Measurements from ENCODE around the gene INTS1.

Gene INTS1, protein sequence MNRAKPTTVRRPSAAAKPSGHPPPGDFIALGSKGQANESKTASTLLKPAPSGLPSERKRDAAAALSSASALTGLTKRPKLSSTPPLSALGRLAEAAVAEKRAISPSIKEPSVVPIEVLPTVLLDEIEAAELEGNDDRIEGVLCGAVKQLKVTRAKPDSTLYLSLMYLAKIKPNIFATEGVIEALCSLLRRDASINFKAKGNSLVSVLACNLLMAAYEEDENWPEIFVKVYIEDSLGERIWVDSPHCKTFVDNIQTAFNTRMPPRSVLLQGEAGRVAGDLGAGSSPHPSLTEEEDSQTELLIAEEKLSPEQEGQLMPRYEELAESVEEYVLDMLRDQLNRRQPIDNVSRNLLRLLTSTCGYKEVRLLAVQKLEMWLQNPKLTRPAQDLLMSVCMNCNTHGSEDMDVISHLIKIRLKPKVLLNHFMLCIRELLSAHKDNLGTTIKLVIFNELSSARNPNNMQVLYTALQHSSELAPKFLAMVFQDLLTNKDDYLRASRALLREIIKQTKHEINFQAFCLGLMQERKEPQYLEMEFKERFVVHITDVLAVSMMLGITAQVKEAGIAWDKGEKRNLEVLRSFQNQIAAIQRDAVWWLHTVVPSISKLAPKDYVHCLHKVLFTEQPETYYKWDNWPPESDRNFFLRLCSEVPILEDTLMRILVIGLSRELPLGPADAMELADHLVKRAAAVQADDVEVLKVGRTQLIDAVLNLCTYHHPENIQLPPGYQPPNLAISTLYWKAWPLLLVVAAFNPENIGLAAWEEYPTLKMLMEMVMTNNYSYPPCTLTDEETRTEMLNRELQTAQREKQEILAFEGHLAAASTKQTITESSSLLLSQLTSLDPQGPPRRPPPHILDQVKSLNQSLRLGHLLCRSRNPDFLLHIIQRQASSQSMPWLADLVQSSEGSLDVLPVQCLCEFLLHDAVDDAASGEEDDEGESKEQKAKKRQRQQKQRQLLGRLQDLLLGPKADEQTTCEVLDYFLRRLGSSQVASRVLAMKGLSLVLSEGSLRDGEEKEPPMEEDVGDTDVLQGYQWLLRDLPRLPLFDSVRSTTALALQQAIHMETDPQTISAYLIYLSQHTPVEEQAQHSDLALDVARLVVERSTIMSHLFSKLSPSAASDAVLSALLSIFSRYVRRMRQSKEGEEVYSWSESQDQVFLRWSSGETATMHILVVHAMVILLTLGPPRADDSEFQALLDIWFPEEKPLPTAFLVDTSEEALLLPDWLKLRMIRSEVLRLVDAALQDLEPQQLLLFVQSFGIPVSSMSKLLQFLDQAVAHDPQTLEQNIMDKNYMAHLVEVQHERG (N-terminal part only)

DNA sequence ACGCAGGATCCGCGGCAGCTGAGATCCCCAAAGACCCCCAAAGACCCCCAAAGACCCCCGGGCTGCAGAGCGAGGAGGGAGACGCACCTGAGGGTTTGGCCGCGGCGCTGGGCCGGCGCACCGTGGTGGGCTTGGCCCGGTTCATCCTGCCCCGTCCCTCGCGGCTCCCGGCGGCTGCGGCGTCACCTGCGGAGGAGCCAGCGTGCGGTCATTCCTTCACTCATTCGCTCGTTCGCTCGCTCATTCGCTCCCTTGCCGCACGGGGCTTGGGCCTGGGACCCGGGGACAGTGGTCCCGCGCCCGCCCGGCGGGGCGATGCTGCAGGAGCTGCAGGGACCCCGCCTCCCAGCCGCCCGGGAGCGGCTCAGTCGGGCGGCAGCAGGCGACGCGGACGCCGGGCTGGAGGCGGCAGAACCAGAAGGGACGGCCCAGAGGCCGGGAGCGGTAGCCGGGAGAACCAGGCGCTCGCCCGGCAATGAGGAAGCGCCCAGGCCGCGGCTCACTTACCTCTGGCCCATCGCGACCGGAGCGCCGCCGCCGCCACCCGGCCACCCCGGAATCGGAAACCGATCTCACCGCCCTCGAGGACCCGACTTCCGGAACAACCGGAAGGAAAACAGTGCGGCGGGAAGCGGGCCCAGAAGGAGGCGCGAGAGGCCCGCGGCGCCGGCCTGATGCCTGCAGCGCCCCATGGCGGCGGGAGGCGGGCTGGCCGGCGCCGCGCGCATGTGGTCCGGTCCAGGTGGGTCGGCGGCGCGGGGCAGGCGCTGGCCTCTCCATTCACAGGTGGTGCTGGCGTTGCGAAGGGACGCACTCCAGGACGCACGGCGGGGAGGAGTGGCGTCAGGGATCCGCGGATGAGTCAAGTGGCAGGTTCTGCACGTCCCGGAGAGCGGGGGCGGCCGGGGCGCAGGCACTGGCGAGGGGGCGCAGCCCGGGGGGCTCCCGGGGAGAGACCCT lies at the start of gene INTS1:
TSS of gene INTS1 (minus strand) at position 574 of the 960 bp plus-strand sequence. CDS start at position 145, 429 bp downstream.
- TF ChIP-seq GATA2 (IDR thresholded peaks at IDR 0.05; ENCODE audit: low read depth, low read length) = no peak
- TF ChIP-seq GATA3 (IDR thresholded peaks at IDR 0.05; ENCODE audit: low read depth, low read length) = no peak

DNA sequence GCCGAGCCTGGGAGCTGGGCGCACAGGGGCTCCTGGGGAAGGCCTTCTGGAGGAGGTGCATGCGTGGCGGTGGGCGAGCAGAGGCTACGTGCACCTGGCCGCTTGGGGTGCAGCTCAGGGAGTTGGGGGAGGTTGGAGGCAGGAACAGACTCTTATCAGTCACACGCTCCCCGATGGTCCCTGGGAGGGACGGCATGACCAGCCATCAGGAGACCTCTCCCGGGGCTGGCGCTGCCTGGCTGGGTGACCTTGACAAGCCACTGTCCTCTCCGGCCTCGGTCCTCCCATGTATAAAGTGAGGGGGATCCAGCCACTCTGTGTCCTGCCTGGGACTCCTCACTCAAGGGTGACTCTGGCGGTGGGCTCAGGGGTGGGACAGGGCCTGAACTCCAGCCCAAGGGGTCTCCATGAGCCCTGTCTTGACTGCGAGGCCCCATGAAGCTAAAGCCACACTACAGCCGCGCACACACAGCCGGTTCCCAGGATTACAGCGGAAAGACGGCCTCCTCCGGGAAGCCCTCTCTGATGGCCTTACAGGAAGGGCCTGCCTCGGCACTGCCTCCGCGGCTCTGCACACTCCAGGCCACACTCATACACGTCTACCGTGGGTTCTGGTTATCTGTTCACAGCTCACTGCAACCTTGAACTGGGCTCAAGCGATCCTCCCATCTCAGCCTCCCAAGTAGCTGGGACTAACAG lies 49.5 kb upstream of the INTS1 start:
- TF ChIP-seq GATA2 (IDR thresholded peaks at IDR 0.05; ENCODE audit: low read depth, low read length) (no peak), GATA3 (IDR thresholded peaks at IDR 0.05; ENCODE audit: low read depth, low read length) (no peak)

DNA sequence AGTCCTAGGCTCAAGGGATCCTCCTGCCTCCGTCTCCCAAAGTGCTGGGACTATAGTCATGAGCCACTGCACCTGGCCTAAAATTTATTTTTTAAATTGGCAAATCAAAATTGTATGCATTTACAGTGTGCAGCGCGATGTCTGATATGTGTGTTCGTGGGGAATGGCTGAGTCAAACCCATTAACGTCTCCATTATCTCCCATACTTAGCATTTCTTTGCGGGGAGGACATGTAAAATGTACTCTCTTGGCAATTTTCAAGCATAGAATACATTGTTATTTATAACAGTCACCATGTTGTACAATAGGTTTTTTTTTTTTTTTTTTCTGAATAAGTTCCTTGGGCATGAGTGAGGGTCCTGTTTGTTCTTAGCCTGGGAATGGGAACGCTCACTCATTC lies 48.0 kb upstream of the INTS1 start:
- no peak for TF ChIP-seq GATA3 (IDR thresholded peaks at IDR 0.05; ENCODE audit: low read depth, low read length)

DNA sequence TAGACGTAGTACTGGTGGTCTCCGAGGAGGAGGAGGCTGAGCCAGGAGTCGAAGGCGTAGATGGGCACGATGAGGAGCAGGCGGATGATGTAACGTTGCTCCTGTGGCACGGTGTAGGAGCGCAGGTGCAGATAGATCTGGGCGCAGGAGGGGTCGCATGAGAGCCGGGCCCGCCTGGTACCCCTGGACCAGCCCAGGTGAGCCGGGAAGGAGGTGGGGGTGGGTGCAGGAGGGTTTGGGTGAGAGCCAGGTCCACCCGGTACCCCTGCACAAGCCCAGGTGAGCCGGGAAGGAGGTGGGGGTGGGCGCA lies 46.6 kb upstream of the INTS1 start:
- TF ChIP-seq GATA3 (IDR thresholded peaks at IDR 0.05; ENCODE audit: low read depth, low read length) = no peak
- no peak for TF ChIP-seq GATA2 (IDR thresholded peaks at IDR 0.05; ENCODE audit: low read depth, low read length)

DNA sequence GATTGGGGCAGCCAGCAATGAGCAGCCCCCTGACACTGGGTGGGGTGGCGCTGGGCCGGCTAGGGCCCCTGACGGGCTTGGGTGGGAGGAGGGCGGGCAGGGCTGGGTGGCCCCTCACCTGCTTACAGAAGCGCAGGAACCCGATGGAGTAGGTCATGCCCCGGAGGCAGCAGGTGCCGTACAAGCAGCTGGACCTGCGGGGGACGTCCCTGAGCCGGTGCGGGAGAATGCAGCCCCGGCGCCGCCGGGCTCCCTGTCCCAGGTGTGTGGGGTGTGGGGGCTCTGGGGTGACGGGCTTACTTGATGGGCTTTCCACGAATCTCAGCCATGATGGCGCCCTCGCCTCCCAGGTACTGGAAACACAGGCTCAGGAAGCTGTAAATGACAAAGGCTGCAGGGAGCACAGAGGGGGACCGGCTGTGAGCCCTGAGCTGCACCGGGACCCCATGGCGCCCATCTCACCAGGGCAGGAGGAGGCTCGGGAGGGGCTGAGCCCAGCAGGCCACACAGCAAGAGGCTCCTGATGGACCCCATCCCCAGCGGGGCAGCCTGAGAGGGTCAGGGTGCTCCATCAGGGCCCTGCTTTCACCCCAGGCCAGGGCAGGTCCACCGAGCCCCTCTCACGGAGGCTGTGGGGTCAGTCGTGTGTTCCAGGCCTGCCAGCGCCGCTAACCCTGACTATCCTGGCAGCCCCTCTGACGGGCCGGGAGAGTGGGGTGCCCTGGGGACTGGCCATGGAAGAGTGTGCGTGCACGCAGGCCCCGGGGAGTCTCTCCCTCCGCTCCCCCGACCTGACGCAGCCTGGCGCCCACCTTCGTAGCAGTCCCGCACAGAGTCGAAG lies 46.0 kb upstream of the INTS1 start:
- TF ChIP-seq GATA3 (IDR thresholded peaks at IDR 0.05; ENCODE audit: low read depth, low read length) = no peak
- no peak for TF ChIP-seq GATA2 (IDR thresholded peaks at IDR 0.05; ENCODE audit: low read depth, low read length)

DNA sequence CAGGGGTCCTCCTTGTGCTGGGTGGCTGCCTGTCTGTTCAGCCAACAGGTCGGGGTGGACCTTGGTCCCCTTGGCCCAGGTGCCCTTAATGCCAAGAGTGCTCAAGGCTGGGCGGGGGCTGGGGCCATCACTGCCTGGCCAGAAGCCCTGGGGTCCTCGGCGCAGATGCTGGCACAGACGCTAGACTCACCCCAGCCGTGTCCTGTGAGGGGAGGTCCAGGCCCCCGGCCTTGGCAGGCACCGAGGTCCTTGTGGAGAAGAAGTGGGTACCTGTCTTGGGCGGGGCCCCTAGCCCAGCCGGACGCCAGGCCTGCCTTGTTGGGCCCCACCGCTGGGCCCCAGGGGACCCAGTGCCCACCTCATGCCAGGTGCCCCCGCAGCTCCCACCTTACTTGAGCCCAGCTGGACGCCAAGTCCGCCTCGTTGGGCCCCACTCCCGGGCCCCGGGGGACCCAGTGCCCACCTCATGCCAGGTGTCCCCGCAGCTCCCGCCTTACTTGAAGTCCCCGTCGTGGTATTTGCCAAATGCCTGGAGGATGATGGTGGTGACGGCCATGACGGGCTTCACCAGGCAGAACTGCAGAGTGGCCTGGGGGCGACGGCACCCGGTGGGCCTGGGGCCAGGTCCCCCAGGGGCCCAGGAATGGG lies 45.3 kb upstream of the INTS1 start:
- TF ChIP-seq GATA3 (IDR thresholded peaks at IDR 0.05; ENCODE audit: low read depth, low read length) = no peak
- no peak for TF ChIP-seq GATA2 (IDR thresholded peaks at IDR 0.05; ENCODE audit: low read depth, low read length)

DNA sequence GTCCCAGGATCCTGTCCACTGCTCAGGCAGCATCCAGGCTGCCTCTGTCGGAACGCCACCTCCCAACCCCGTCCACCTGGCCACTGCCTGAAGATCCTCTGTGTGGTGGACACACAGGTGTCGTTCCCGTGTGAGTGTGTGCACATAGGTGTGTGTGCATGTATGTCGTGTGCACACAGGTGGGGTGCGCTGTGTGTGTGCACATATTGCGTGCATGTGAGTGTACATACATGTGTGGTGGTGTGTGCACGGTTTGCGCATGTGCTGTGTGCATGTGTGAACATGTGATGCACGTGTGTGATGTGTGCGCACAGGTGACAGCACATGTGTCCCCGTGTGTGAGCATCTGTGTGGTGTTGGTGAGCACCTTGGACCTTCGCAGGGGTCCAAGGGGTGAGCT lies 44.8 kb upstream of the INTS1 start:
- TF ChIP-seq GATA2 (IDR thresholded peaks at IDR 0.05; ENCODE audit: low read depth, low read length) (no peak), GATA3 (IDR thresholded peaks at IDR 0.05; ENCODE audit: low read depth, low read length) (no peak)

DNA sequence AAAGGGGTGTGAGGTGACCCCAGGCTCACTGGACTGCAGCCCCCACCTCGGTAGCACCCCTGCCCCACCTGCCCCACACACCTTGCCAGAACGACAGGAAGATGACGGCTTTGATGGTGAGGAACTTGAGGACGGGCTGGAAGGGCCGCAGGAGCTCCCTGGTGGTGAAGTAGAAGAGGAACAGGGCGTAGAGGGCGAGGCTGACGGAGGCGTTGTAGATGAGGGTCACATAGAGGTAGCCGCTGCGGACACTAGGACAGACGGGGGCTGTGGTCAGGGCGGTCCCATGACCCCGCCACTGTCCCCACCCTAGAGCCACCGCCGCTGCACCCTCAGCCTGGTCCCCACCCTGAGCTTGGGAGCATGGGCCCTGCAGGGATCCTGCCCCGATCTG lies 44.2 kb upstream of the INTS1 start:
- no peak for TF ChIP-seq GATA3 (IDR thresholded peaks at IDR 0.05; ENCODE audit: low read depth, low read length)
- no peak for TF ChIP-seq GATA2 (IDR thresholded peaks at IDR 0.05; ENCODE audit: low read depth, low read length)

DNA sequence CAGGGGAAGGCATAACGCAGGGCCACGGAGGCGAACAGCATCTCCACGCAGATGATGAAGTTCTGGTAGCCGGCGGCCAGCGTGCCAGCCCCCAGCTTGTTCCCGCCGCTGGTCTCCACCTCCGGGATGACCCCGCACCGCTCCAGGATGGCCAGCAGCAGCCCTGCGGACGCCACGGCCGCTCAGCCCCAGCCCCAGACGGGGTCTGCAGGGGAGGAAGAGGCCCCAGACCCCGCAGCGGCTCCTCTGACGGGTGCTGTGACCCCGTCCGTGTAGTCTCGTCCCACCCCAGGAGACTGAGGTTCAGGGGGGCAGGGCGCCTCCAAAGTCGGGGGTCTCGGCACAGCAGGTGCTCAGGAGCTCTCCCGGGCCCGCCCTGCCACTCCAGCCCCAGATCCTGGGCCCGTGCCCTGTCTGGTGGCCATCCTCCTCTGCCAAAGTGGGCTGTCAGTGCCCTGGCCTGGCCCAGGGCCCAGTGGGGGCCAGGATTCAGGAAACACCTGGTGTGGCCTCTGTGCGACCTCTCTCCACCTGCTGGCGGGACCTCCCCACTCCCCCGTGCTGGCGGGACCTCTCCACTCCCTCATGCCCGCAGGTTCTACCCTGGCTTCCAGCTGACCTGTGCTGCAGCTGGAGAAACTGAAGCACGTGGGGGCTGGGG lies 43.7 kb upstream of the INTS1 start:
- no peak for TF ChIP-seq GATA2 (IDR thresholded peaks at IDR 0.05; ENCODE audit: low read depth, low read length)
- no peak for TF ChIP-seq GATA3 (IDR thresholded peaks at IDR 0.05; ENCODE audit: low read depth, low read length)

DNA sequence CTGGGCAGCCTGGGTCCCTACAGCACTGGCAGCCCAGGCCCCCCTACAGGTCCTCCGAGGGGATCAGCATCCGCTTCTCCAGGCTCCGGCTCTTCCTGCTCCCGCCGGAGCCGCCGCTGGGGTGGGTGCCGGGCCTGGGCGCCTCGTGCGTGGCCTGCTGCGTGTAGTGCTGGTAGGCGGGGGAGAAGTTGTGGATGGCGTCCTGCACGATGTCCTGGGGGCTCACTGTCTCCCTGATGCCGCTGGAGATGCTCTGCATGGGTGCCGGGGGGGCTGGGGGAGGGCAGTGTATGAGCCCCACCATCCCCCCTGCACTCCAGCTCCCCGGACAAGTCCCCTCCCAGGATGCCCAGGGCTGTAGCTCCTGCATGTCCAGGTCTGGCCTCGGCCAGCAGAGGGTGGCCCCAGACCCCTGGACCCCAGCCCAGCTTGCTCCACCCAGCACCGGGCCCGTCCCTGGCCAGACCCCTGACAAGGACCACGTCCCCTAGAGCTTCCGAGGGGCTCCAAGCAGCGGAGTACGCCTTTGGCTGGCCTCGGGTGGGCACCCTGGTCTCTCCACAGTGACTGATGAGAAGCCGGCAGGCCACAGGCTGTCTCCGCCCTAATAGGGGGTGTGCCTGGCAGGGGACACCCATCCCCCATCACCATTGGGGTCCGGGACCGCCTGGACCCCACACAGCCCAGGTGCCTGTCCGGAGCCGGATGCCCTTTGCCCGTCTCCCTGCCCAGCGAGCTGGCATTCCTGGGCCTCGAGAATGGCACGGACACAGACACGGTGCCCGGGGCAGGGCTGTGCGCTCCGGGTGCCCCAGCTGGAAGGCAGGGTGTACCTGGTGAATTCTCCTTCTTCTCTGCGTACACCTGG lies 43.0 kb upstream of the INTS1 start:
- TF ChIP-seq GATA3 (IDR thresholded peaks at IDR 0.05; ENCODE audit: low read depth, low read length) (no peak), GATA2 (IDR thresholded peaks at IDR 0.05; ENCODE audit: low read depth, low read length) (no peak)
